Liver (tissue), 9 donors: Measurements from ENCODE around the gene RPS3. TPM values are rescaled to one million over a fixed set of nuclear protein-coding genes. Genes with fewer than 3 reads are reported as not detected.

Source experiments
- DNase-seq: peaks from one replicate; pipeline ENCODE4 v3.0.0-alpha.2; 2017; ENCODE audit warnings: low spot score
- H3K27ac ChIP-seq, 2 donors: one replicate each; pipeline ENCODE4 v1.7.0; 2013; ENCODE audit warnings: inconsistent platforms in 2 of 2, low read length in 2 of 2, control low read depth in 1 of 2, low read depth in 1 of 2, mild to moderate bottlenecking in 1 of 2
- H3K27me3 ChIP-seq, 4 donors: one replicate each; pipeline versions ENCODE4 v1.6.1 to v1.7.0; 2013; ENCODE audit warnings: low read length in 3 of 4, inconsistent platforms in 1 of 4, mild to moderate bottlenecking in 1 of 4, moderate library complexity in 1 of 4; ENCODE audit not compliant: control insufficient read depth in 4 of 4, insufficient read depth in 4 of 4
- H3K36me3 ChIP-seq, 4 donors: one replicate each; pipeline versions ENCODE4 v1.6.1 to v1.7.0; 2013; ENCODE audit warnings: low read length in 3 of 4, mild to moderate bottlenecking in 3 of 4, low read depth in 1 of 4, moderate library complexity in 1 of 4; ENCODE audit not compliant: control insufficient read depth in 4 of 4, insufficient read depth in 3 of 4
- H3K4me1 ChIP-seq, 4 donors: one replicate each; pipeline versions ENCODE4 v1.6.1 to v1.7.0; 2013; ENCODE audit warnings: low read length in 3 of 4, mild to moderate bottlenecking in 3 of 4, moderate library complexity in 1 of 4; ENCODE audit not compliant: control insufficient read depth in 4 of 4, insufficient read depth in 4 of 4
- H3K4me3 ChIP-seq, 3 donors: one replicate each; pipeline versions ENCODE4 v1.6.1 to v1.7.0; 2013; ENCODE audit warnings: low read length in 3 of 3, control low read depth in 1 of 3, low read depth in 1 of 3, mild to moderate bottlenecking in 1 of 3
- H3K9ac ChIP-seq, 2 donors: one replicate each; pipeline ENCODE4 v1.7.0; 2013; ENCODE audit warnings: low read length in 2 of 2, mild to moderate bottlenecking in 2 of 2, moderate library complexity in 2 of 2, control low read depth in 1 of 2, low read depth in 1 of 2
- H3K9me3 ChIP-seq, 4 donors: one replicate each; pipeline versions ENCODE4 v1.6.1 to v1.7.0; 2013; ENCODE audit warnings: low read length in 3 of 4; ENCODE audit not compliant: control insufficient read depth in 4 of 4
- EGR1 ChIP-seq, 2 donors: IDR thresholded peaks; 2 replicates each; pipeline ENCODE4 v1.6.1; 2016 to 2018; ENCODE audit warnings: antibody characterized with exemption in 2 of 2, low read depth in 2 of 2
- FOXA1 ChIP-seq: IDR thresholded peaks from 2 replicates; pipeline ENCODE4 v1.6.1; 2016; ENCODE audit warnings: antibody characterized with exemption
- FOXA2 ChIP-seq: IDR thresholded peaks from 2 replicates; pipeline ENCODE4 v1.6.1; 2016; ENCODE audit warnings: antibody characterized with exemption
- GABPA ChIP-seq, 2 donors: IDR thresholded peaks in 1 of 2; conservative IDR thresholded peaks in 1 of 2; 2 replicates each; pipeline ENCODE4 v1.6.1; 2016; ENCODE audit warnings: antibody characterized with exemption in 2 of 2, mild to moderate bottlenecking in 1 of 2, moderate library complexity in 1 of 2
- HNF4A ChIP-seq, 2 donors: conservative IDR thresholded peaks; 2 replicates each; pipeline ENCODE4 v1.6.1; 2016; ENCODE audit warnings: antibody characterized with exemption in 2 of 2, mild to moderate bottlenecking in 2 of 2
- HNF4G ChIP-seq: IDR thresholded peaks from 2 replicates; pipeline ENCODE4 v1.6.1; 2016; ENCODE audit warnings: antibody characterized with exemption
- JUND ChIP-seq, 2 donors: IDR thresholded peaks; 2 replicates each; pipeline ENCODE4 v1.6.1; 2016; ENCODE audit warnings: antibody characterized with exemption in 2 of 2
- NR2F2 ChIP-seq: IDR thresholded peaks from 2 replicates; pipeline ENCODE4 v1.6.1; 2016; ENCODE audit warnings: antibody characterized with exemption
- RAD21 ChIP-seq, 2 donors: IDR thresholded peaks; 2 replicates each; pipeline ENCODE4 v1.6.1; 2016; ENCODE audit warnings: antibody characterized with exemption in 2 of 2, mild to moderate bottlenecking in 2 of 2
- RXRA ChIP-seq, 2 donors: IDR thresholded peaks; 2 replicates each; pipeline ENCODE4 v1.6.1; 2017 to 2018; ENCODE audit warnings: antibody characterized with exemption in 2 of 2, mild to moderate bottlenecking in 1 of 2
- TAF1 ChIP-seq: conservative IDR thresholded peaks from 2 replicates; pipeline ENCODE4 v1.6.1; 2016; ENCODE audit warnings: antibody characterized with exemption, mild to moderate bottlenecking
- YY1 ChIP-seq: IDR thresholded peaks from 2 replicates; pipeline ENCODE4 v1.6.1; 2016; ENCODE audit warnings: antibody characterized with exemption, mild to moderate bottlenecking
- WGBS: extraction: QIAGEN DNeasy Blood & Tissue Kit; methylation state at CpG from one replicate; pipeline ENCODE4 v1.1.7; 2013; 5-methylcytosine and 5-hydroxymethylcytosine counted together
- polyA plus RNA-seq, 2 donors: library from polyadenylated mRNA; stranded (reverse) in 1 of 2; unstranded in 1 of 2; fragments of 200-250 nt in 1 of 2; fragments of >200 nt in 1 of 2; fragmentation: Nextera tagmentation in 1 of 2; extraction: Ambion mirVana in 1 of 2; gene quantifications; one replicate each; pipeline versions ENCODE4 v1.2.1 to v1.2.3, GENCODE V29; 2013 to 2015
- total RNA-seq, 2 donors: library from RNA; depleted of rRNA; stranded (reverse); fragments of >200 nt; gene quantifications; one replicate each; pipeline ENCODE4 v1.2.3, GENCODE V29; 2014
- TF ChIP-seq, protein P1 (sequence below): IDR thresholded peaks from 2 replicates; pipeline ENCODE4 v1.6.1; 2016; ENCODE audit warnings: antibody characterized with exemption, mild to moderate bottlenecking
- TF ChIP-seq, protein P2 (sequence below): IDR thresholded peaks from 2 replicates; pipeline ENCODE4 v1.6.1; 2016; ENCODE audit warnings: antibody characterized with exemption
- TF ChIP-seq, protein P3 (sequence below): IDR thresholded peaks from 2 replicates; pipeline ENCODE4 v1.6.1; 2016; ENCODE audit warnings: antibody characterized with exemption
- TF ChIP-seq, protein P4 (sequence below): IDR thresholded peaks from 2 replicates; pipeline ENCODE4 v1.6.1; 2016; ENCODE audit warnings: antibody characterized with exemption
- TF ChIP-seq, protein P5 (sequence below): fragments of 150-350 bp; IDR thresholded peaks from 2 replicates; pipeline ENCODE4 v1.5.1; 2017; ENCODE audit warnings: improper control_type of control experiment, low read depth, low read length; ENCODE audit not compliant: missing input control
- donor health status: healthy.
- donor health status: healthy.
- donor health status: healthy.
- donor health status: healthy.
- donor health status: healthy.

The RPS3 gene
- total and polyA plus RNA-seq, 4 donors: 289 to 1,115 (median 492) TPM

DNA sequence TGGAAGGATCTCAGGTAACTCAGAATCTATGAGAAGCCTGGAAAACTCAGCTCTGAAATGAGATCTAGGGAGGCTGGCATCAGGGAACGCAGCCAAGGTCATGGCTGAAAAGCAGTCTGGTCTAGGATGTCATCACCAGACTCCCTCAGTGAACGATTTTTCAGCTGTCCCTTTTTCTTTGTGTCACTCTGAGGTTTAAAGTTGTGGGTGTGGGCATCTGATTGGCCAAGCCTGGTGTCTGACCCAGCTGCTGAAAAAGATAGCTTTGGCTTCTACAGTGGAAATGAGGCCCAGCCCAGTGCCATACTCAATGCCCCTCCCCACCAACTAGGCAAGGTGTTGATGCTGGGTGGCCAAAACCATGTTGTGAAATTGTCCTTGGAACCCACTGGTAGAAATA is 14.5 kb downstream of the RPS3 start:
- WGBS: 88% methylated on average over 2 of the region's 2 CpGs
- H3K4me3 ChIP-seq: no peak overlapping the region
- H3K4me1 ChIP-seq: no peaks in the 10 kb centered on the region
- H3K9ac ChIP-seq: no peak overlapping the region
- no peak for DNase-seq
- no peaks in the 10 kb centered on the region for H3K27me3 ChIP-seq
- no peak overlapping the region for H3K27ac ChIP-seq
- H3K9me3 ChIP-seq: no peaks in the 10 kb centered on the region
- TF ChIP-seq EGR1 (IDR thresholded peaks at IDR 0.05; ENCODE audit: low read depth in 2 of 2) (no peak), HNF4G (no peak), JUND (IDR thresholded peaks at IDR 0.05) (no peak), FOXA2 (no peak), HNF4A (conservative IDR thresholded peaks at IDR 0.05) (no peak), TAF1 (no peak), NR2F2 (no peak), YY1 (no peak), RAD21 (IDR thresholded peaks at IDR 0.05) (no peak)
- TF ChIP-seq, protein P1, sequence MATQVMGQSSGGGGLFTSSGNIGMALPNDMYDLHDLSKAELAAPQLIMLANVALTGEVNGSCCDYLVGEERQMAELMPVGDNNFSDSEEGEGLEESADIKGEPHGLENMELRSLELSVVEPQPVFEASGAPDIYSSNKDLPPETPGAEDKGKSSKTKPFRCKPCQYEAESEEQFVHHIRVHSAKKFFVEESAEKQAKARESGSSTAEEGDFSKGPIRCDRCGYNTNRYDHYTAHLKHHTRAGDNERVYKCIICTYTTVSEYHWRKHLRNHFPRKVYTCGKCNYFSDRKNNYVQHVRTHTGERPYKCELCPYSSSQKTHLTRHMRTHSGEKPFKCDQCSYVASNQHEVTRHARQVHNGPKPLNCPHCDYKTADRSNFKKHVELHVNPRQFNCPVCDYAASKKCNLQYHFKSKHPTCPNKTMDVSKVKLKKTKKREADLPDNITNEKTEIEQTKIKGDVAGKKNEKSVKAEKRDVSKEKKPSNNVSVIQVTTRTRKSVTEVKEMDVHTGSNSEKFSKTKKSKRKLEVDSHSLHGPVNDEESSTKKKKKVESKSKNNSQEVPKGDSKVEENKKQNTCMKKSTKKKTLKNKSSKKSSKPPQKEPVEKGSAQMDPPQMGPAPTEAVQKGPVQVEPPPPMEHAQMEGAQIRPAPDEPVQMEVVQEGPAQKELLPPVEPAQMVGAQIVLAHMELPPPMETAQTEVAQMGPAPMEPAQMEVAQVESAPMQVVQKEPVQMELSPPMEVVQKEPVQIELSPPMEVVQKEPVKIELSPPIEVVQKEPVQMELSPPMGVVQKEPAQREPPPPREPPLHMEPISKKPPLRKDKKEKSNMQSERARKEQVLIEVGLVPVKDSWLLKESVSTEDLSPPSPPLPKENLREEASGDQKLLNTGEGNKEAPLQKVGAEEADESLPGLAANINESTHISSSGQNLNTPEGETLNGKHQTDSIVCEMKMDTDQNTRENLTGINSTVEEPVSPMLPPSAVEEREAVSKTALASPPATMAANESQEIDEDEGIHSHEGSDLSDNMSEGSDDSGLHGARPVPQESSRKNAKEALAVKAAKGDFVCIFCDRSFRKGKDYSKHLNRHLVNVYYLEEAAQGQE: no peak
- TF ChIP-seq, protein P2, sequence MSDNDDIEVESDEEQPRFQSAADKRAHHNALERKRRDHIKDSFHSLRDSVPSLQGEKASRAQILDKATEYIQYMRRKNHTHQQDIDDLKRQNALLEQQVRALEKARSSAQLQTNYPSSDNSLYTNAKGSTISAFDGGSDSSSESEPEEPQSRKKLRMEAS: no peak
- TF ChIP-seq, protein P3, sequence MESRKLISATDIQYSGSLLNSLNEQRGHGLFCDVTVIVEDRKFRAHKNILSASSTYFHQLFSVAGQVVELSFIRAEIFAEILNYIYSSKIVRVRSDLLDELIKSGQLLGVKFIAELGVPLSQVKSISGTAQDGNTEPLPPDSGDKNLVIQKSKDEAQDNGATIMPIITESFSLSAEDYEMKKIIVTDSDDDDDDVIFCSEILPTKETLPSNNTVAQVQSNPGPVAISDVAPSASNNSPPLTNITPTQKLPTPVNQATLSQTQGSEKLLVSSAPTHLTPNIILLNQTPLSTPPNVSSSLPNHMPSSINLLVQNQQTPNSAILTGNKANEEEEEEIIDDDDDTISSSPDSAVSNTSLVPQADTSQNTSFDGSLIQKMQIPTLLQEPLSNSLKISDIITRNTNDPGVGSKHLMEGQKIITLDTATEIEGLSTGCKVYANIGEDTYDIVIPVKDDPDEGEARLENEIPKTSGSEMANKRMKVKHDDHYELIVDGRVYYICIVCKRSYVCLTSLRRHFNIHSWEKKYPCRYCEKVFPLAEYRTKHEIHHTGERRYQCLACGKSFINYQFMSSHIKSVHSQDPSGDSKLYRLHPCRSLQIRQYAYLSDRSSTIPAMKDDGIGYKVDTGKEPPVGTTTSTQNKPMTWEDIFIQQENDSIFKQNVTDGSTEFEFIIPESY: no peak
- TF ChIP-seq, protein P4, sequence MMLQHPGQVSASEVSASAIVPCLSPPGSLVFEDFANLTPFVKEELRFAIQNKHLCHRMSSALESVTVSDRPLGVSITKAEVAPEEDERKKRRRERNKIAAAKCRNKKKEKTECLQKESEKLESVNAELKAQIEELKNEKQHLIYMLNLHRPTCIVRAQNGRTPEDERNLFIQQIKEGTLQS: no peak
- peaks cover 0 to 9% (median 3%) of the 10 kb centered on the region in 4 donors for H3K36me3 ChIP-seq

DNA sequence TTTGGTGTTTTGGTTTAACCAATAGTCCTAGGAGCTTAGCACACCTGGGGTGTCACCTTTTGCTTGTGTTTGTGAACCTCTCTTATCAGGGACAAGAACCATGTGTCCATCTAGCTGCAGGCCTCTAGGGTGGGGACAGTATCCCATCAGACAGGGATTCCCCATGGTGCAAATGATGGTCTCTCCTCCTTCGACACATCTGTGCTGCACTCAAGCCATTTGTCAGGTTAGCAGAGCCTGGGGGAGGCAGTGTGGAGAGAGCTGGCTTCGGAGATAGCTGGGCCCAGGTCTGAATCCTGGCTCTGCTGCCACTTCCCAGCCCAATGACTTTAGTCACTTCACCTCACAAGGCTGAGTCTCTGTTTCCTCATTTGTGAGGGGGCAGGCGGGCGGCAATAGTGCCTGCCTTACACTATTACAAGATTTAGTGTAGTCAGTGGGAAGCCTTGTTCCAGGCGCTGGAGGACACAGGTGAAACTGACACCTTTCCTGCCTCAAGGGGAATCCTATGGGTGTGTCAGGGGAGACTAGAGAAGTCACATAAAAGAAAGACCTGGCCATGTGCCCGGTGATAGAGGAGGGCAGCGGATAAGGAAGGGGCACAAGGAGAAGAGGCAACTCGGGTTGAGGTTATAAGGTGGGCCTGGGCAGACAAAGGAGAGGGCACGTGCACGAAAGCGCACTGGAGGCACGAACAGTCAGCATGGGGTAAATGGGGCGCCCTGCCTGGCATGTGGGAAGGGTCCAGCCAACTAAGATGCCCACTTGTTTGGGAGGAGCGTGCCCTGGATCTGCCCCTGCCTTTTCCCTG is 21.1 kb downstream of the RPS3 start:
- WGBS: 89% methylated on average over 14 of the region's 14 CpGs
- H3K9ac ChIP-seq: no peak overlapping the region
- H3K27ac ChIP-seq: no peak overlapping the region
- H3K9me3 ChIP-seq: no peaks in the 10 kb centered on the region
- TF ChIP-seq, protein P5, sequence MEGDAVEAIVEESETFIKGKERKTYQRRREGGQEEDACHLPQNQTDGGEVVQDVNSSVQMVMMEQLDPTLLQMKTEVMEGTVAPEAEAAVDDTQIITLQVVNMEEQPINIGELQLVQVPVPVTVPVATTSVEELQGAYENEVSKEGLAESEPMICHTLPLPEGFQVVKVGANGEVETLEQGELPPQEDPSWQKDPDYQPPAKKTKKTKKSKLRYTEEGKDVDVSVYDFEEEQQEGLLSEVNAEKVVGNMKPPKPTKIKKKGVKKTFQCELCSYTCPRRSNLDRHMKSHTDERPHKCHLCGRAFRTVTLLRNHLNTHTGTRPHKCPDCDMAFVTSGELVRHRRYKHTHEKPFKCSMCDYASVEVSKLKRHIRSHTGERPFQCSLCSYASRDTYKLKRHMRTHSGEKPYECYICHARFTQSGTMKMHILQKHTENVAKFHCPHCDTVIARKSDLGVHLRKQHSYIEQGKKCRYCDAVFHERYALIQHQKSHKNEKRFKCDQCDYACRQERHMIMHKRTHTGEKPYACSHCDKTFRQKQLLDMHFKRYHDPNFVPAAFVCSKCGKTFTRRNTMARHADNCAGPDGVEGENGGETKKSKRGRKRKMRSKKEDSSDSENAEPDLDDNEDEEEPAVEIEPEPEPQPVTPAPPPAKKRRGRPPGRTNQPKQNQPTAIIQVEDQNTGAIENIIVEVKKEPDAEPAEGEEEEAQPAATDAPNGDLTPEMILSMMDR: no peak
- TF ChIP-seq, protein P1: no peak
- TF ChIP-seq NR2F2 (no peak), GABPA (IDR thresholded peaks at IDR 0.05 in 1 of 2, conservative IDR thresholded peaks at IDR 0.05 in 1 of 2) (no peak), HNF4G (no peak), RXRA (IDR thresholded peaks at IDR 0.05) (no peak), TAF1 (no peak), FOXA1 (no peak)
- no peak overlapping the region for H3K4me3 ChIP-seq
- H3K4me1 ChIP-seq: peaks cover 4 to 13% (median 9%) of the 10 kb centered on the region in 4 donors
- no peak for DNase-seq
- peaks cover 0 to 2% (median 0%) of the 10 kb centered on the region in 4 donors for H3K36me3 ChIP-seq
- no peaks in the 10 kb centered on the region for H3K27me3 ChIP-seq
